ENCODE measurements around the gene TMEM244. TPM values are rescaled to one million over a fixed set of nuclear protein-coding genes. Genes with fewer than 3 reads are reported as not detected.

Gene TMEM244
- total RNA-seq, 1 experiment from 2014 or later: not detected

- no peaks in the 10 kb centered on the region for H3K9me3 ChIP-seq (ENCODE audit: low read length)
- peak; percentile 14 for DNase-seq
- H3K27ac ChIP-seq (ENCODE audit: low read length): no peak overlapping the region
- intact Hi-C loops (cut with micrococcal nuclease): loop anchor here (1.0 to 10.0 kb wide), 6 partner anchors 39 to 295 kb away; no protein-coding TSS in a partner anchor
- no peak for TF ChIP-seq EZH2 (IDR thresholded peaks at IDR 0.05; ENCODE audit: low read length, unreplicated experiment)
- TF ChIP-seq CTCF (conservative IDR thresholded peaks at IDR 0.05; ENCODE audit: low read depth, low read length): peak; percentile 70
- TF ChIP-seq EZH2phosphoT487 (IDR thresholded peaks at IDR 0.05; ENCODE audit: borderline replicate concordance, low read length): no peak
- no peaks in the 10 kb centered on the region for H3K79me2 ChIP-seq (ENCODE audit: low read length)
- ATAC-seq: no peak
- no peaks in the 10 kb centered on the region for H3K9me2 ChIP-seq (replicated peaks; ENCODE audit: low read length)
- peaks cover 3% of the 10 kb centered on the region for H3F3A ChIP-seq (ENCODE audit: low read length, unreplicated experiment)
- no peaks in the 10 kb centered on the region for H3K36me3 ChIP-seq (ENCODE audit: low read depth, low read length)
- no peak overlapping the region for H3K9ac ChIP-seq (ENCODE audit: low read length)
- no peaks in the 10 kb centered on the region for H4K20me1 ChIP-seq (ENCODE audit: low read length)
- H3K27me3 ChIP-seq (ENCODE audit: low read length): no peaks in the 10 kb centered on the region
- H3K4me2 ChIP-seq (ENCODE audit: low read length): no peak overlapping the region
- POLR2A ChIA-PET (ENCODE audit: unreplicated experiment): no interaction called here
- no peak overlapping the region for H3K4me3 ChIP-seq (ENCODE audit: low read length)
- H2AFZ ChIP-seq (ENCODE audit: low read length): no peak overlapping the region
- CTCF ChIA-PET: no interaction called here
- BruUV-seq (replicated peaks): no TSS peak
- H3K4me1 ChIP-seq (ENCODE audit: insufficient read depth, low read length): peaks cover 28% of the 10 kb centered on the region
These were observed 32.5 kb upstream of the TMEM244 start for GRCh38 chr6:129893640-129894039.

GRCh38 chr6:129890701-129891100 is 29.6 kb upstream of the TMEM244 start:
- Histone ChIP-seq H3K9ac (ENCODE audit: low read length) (peak overlapping the region; percentile 69), H3F3A (ENCODE audit: low read length, unreplicated experiment) (peaks cover 3% of the 10 kb centered on the region), H3K4me1 (ENCODE audit: insufficient read depth, low read length) (peaks cover 28% of the 10 kb centered on the region), H2AFZ (ENCODE audit: low read length) (peak overlapping the region; percentile 51; the same call in 1 of the 2 replicates), H3K4me2 (ENCODE audit: low read length) (peak overlapping the region; percentile 59), H3K9me2 (replicated peaks; ENCODE audit: low read length) (no peaks in the 10 kb centered on the region), H3K4me3 (ENCODE audit: low read length) (no peak overlapping the region), H3K27ac (ENCODE audit: low read length) (peak overlapping the region; percentile 95), H3K9me3 (ENCODE audit: low read length) (no peaks in the 10 kb centered on the region), H4K20me1 (ENCODE audit: low read length) (no peaks in the 10 kb centered on the region), H3K27me3 (ENCODE audit: low read length) (no peaks in the 10 kb centered on the region), H3K36me3 (ENCODE audit: low read depth, low read length) (no peaks in the 10 kb centered on the region), H3K79me2 (ENCODE audit: low read length) (no peaks in the 10 kb centered on the region)
- no TSS peak for BruUV-seq (replicated peaks)
- CTCF ChIA-PET: interaction anchor here (0.6 kb wide), 1 partner anchor 207 kb away, joined by 3 read pairs; no protein-coding TSS in a partner anchor
- ATAC-seq (peak; percentile 39), DNase-seq (peak; percentile 39)
- TF ChIP-seq CTCF (conservative IDR thresholded peaks at IDR 0.05; ENCODE audit: low read depth, low read length): no peak
- no peak for TF ChIP-seq EZH2phosphoT487 (IDR thresholded peaks at IDR 0.05; ENCODE audit: borderline replicate concordance, low read length)
- no peak for TF ChIP-seq EZH2 (IDR thresholded peaks at IDR 0.05; ENCODE audit: low read length, unreplicated experiment)
- POLR2A ChIA-PET (ENCODE audit: unreplicated experiment): no interaction called here
- intact Hi-C loops (cut with micrococcal nuclease): loop anchor here (10.0 kb wide), 1 partner anchor 116 kb away; no protein-coding TSS in a partner anchor

GRCh38 chr6:129890164-129890563 is 29.0 kb upstream of the TMEM244 start:
- peak; percentile 59 for DNase-seq
- Histone ChIP-seq H3K9me2 (replicated peaks; ENCODE audit: low read length) (no peaks in the 10 kb centered on the region), H3K9ac (ENCODE audit: low read length) (peak overlapping the region; percentile 69), H3K27ac (ENCODE audit: low read length) (peak overlapping the region; percentile 95), H3K4me3 (ENCODE audit: low read length) (no peak overlapping the region), H3K4me2 (ENCODE audit: low read length) (peak overlapping the region; percentile 59), H3K9me3 (ENCODE audit: low read length) (no peaks in the 10 kb centered on the region), H3K36me3 (ENCODE audit: low read depth, low read length) (no peaks in the 10 kb centered on the region), H4K20me1 (ENCODE audit: low read length) (no peaks in the 10 kb centered on the region), H2AFZ (ENCODE audit: low read length) (peak overlapping the region; percentile 51; the same call in 1 of the 2 replicates), H3K4me1 (ENCODE audit: insufficient read depth, low read length) (peaks cover 22% of the 10 kb centered on the region), H3F3A (ENCODE audit: low read length, unreplicated experiment) (peaks cover 3% of the 10 kb centered on the region), H3K79me2 (ENCODE audit: low read length) (no peaks in the 10 kb centered on the region), H3K27me3 (ENCODE audit: low read length) (no peaks in the 10 kb centered on the region)
- no TSS peak for BruUV-seq (replicated peaks)
- ChIA-PET POLR2A (ENCODE audit: unreplicated experiment) (no interaction called here), CTCF (interaction anchor here (0.6 kb wide), 1 partner anchor 206 kb away, joined by 3 read pairs; no protein-coding TSS in a partner anchor)
- no peak for TF ChIP-seq EZH2 (IDR thresholded peaks at IDR 0.05; ENCODE audit: low read length, unreplicated experiment)
- TF ChIP-seq CTCF (conservative IDR thresholded peaks at IDR 0.05; ENCODE audit: low read depth, low read length): no peak
- TF ChIP-seq EZH2phosphoT487 (IDR thresholded peaks at IDR 0.05; ENCODE audit: borderline replicate concordance, low read length): no peak
- intact Hi-C loops (cut with micrococcal nuclease): loop anchor here (10.0 kb wide), 1 partner anchor 115 kb away; no protein-coding TSS in a partner anchor
- ATAC-seq: peak; percentile 45
